OCI-LY1 (cell line): ENCODE data around the gene PTPRM.

Source experiments
- EZH2 ChIP-seq: fragments of 200-600 bp; sonication (generic), shearing (Covaris generic); IDR thresholded peaks from 2 replicates; pipeline ENCODE4 v1.8.0; 2017; ENCODE audit warnings: borderline replicate concordance, mixed run types, mild to moderate bottlenecking, antibody characterized with exemption, low read length, moderate library complexity, mixed read lengths
- TF ChIP-seq, protein P1 (sequence below): fragments of 200-600 bp; sonication (generic), shearing (Covaris generic); IDR thresholded peaks from 2 replicates; pipeline ENCODE4 v1.5.1; 2017; ENCODE audit warnings: mild to moderate bottlenecking, antibody characterized with exemption, low read length, moderate library complexity, mixed read lengths

DNA sequence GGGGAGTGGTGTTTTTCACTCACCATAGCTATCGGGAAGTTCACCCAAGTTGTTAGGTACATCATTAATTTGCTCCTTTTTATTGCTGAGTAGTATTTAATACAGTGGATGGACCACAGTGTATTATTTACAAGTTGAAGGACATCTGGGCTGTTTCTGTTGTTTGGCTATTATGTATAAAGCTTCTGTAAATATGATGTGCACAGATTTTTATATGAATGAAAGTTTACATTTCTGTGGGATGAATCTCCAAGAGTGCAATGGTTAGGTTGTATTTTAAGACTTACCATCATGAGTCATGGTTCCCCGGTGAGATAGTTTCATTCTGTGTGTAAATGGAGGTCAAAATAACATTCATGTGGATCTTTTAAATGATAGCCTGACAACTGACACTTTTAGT lies 337.4 kb downstream of the PTPRM start:
- TF ChIP-seq, protein P1, sequence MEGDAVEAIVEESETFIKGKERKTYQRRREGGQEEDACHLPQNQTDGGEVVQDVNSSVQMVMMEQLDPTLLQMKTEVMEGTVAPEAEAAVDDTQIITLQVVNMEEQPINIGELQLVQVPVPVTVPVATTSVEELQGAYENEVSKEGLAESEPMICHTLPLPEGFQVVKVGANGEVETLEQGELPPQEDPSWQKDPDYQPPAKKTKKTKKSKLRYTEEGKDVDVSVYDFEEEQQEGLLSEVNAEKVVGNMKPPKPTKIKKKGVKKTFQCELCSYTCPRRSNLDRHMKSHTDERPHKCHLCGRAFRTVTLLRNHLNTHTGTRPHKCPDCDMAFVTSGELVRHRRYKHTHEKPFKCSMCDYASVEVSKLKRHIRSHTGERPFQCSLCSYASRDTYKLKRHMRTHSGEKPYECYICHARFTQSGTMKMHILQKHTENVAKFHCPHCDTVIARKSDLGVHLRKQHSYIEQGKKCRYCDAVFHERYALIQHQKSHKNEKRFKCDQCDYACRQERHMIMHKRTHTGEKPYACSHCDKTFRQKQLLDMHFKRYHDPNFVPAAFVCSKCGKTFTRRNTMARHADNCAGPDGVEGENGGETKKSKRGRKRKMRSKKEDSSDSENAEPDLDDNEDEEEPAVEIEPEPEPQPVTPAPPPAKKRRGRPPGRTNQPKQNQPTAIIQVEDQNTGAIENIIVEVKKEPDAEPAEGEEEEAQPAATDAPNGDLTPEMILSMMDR = no peak
- TF ChIP-seq EZH2 = no peak
